Uterus (tissue), 4 donors: ENCODE measurements around the gene SHISAL2A. TPM values are rescaled to one million over a fixed set of nuclear protein-coding genes. Genes with fewer than 3 reads are reported as not detected.
"Not testable (repeated sequence)": the region's sequence is repeated elsewhere in the genome, so short reads cannot be mapped to it uniquely, and the experiment has no call there.

Experiments
- DNase-seq, 2 donors: peaks; one replicate each; pipeline ENCODE4 v3.0.0-alpha.2; 2019 to 2020
- H3K27ac ChIP-seq, 2 donors: fragments of 200-600 bp; sonication (generic); 1 replicate in 1 of 2; 2 replicates in 1 of 2; pipeline ENCODE4 v1.5.1; 2016 to 2018
- H3K27me3 ChIP-seq, 2 donors: fragments of 200-600 bp; sonication (generic); one replicate each; pipeline ENCODE4 v1.5.1; 2018 to 2019; ENCODE audit warnings: control low read depth in 1 of 2
- H3K36me3 ChIP-seq, 2 donors: fragments of 200-600 bp; sonication (generic); one replicate each; pipeline ENCODE4 v1.5.1; 2019; ENCODE audit warnings: control low read depth in 1 of 2
- H3K4me1 ChIP-seq, 2 donors: fragments of 200-600 bp; sonication (generic); one replicate each; pipeline ENCODE4 v1.5.1; 2018 to 2019; ENCODE audit warnings: control low read depth in 1 of 2
- H3K4me3 ChIP-seq, 2 donors: fragments of 200-600 bp; sonication (generic); 1 replicate in 1 of 2; 2 replicates in 1 of 2; pipeline ENCODE4 v1.5.1; 2018 to 2019; ENCODE audit warnings: mild to moderate bottlenecking in 1 of 2
- H3K9me3 ChIP-seq, 2 donors: fragments of 200-600 bp; sonication (generic); one replicate each; pipeline ENCODE4 v1.5.1; 2019; ENCODE audit warnings: control low read depth in 1 of 2
- CTCF ChIP-seq, 4 experiments: fragments of 200-600 bp in 2 of 4; fragments of 450-650 bp in 2 of 4; sonication (generic) in 2 of 4; IDR thresholded peaks; one replicate each; pipeline ENCODE4 v1.5.1; 2016 to 2019; ENCODE audit warnings: antibody characterized with exemption in 4 of 4, mild to moderate bottlenecking in 2 of 4, moderate library complexity in 1 of 4
- POLR2A ChIP-seq, 2 donors: fragments of 450-650 bp; IDR thresholded peaks; one replicate each; pipeline ENCODE4 v1.6.1; 2016; ENCODE audit warnings: antibody characterized with exemption in 2 of 2, mild to moderate bottlenecking in 1 of 2, moderate library complexity in 1 of 2
- intact Hi-C: fragments of 100-400 bp; cut with DNase I; formaldehyde crosslinking; loops from one replicate; pipeline ENCODE4 v1.15.1; 2023; ENCODE audit warnings: low total_unique reads
- total RNA-seq, 4 donors: library from RNA; depleted of rRNA in 3 of 4; stranded (reverse); fragments of >200 nt in 3 of 4; gene quantifications; one replicate each; pipeline versions ENCODE4 v1.1.0 to v1.2.4, GENCODE V29; 2014 to 2023
- donor health status: DM: yes; HTN: yes; CAD: no.

SHISAL2A gene
- total RNA-seq, 4 donors from 2014 or later = 0.28 to 0.49 TPM; not detected in 2

- Histone ChIP-seq H3K9me3 (no peaks in the 10 kb centered on the region), H3K36me3 (no peaks in the 10 kb centered on the region)
- intact Hi-C loops = no loop called here
Observed at GRCh38 chr1:52692697-52693096, 59.7 kb downstream of the SHISAL2A start.

GRCh38 chr1:52693351-52693750 lies 60.4 kb downstream of the SHISAL2A start:
- H3K27me3 ChIP-seq, H3K9me3 ChIP-seq, H3K27ac ChIP-seq, H3K4me3 ChIP-seq, intact Hi-C loops, DNase-seq, H3K4me1 ChIP-seq, H3K36me3 ChIP-seq: not testable (repeated sequence)

More at GRCh38 chr1:52692697-52693096, 59.7 kb downstream of the SHISAL2A start:
- TF ChIP-seq POLR2A (IDR thresholded peaks at IDR 0.05) (no peak), CTCF (IDR thresholded peaks at IDR 0.05) (no peak)
- no peaks in the 10 kb centered on the region for H3K27me3 ChIP-seq
- DNase-seq = no peak
- no peaks in the 10 kb centered on the region for H3K4me1 ChIP-seq
- H3K27ac ChIP-seq = no peak overlapping the region
- no peak overlapping the region for H3K4me3 ChIP-seq

DNA sequence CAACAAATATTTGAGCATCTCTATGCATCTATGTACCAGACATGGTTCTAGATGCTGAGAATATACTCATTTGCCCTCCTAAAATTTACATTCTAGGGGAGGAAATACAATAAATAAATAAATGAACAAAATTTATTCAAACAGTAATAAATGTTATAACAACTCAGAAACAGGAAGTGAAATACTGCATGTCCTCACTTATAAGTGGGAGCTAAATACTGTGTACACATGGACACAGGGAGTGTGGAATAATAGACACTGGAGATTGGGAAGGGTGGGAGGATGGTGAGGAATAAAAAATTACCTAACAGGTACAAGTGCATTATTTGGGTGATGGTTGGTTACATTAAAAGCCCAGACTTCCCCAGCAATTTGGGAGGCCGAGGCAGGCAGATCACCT lies 60.9 kb downstream of the SHISAL2A start:
- H3K36me3 ChIP-seq = no peaks in the 10 kb centered on the region
- no peak overlapping the region for H3K4me3 ChIP-seq
- no peaks in the 10 kb centered on the region for H3K9me3 ChIP-seq
- intact Hi-C loops = no loop called here
- peaks cover 0 to 3% of the 10 kb centered on the region in 2 donors for H3K4me1 ChIP-seq
- DNase-seq = no peak
- H3K27ac ChIP-seq = no peak overlapping the region
- no peaks in the 10 kb centered on the region for H3K27me3 ChIP-seq
- TF ChIP-seq CTCF (IDR thresholded peaks at IDR 0.05) = no peak
- no peak for TF ChIP-seq POLR2A (IDR thresholded peaks at IDR 0.05)

DNA sequence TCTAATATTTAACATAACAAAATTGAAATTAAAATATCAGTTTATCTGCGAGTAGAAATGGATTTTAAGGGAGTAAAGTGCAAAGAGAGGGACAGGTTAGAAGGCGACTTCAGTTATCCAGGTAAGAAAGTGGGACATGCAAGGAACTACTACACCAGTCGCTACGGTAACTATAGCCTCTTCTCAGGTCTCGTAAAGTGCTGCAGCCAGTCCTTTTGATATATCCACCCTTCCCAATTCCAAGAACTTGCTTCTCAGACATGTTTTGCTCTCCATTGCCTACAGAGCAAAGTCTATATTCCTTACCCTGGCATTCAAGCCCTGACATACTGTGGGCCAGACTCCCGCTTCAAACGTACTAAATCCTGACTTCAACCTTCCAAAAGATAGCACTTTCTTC lies 62.7 kb downstream of the SHISAL2A start:
- no peaks in the 10 kb centered on the region for H3K27me3 ChIP-seq
- TF ChIP-seq CTCF (IDR thresholded peaks at IDR 0.05) (no peak), POLR2A (IDR thresholded peaks at IDR 0.05) (no peak)
- no peak overlapping the region for H3K4me3 ChIP-seq
- DNase-seq = no peak
- no peaks in the 10 kb centered on the region for H3K9me3 ChIP-seq
- intact Hi-C loops = no loop called here
- H3K27ac ChIP-seq = no peak overlapping the region
- peaks cover 0 to 3% of the 10 kb centered on the region in 2 donors for H3K4me1 ChIP-seq
- H3K36me3 ChIP-seq = no peaks in the 10 kb centered on the region

DNA sequence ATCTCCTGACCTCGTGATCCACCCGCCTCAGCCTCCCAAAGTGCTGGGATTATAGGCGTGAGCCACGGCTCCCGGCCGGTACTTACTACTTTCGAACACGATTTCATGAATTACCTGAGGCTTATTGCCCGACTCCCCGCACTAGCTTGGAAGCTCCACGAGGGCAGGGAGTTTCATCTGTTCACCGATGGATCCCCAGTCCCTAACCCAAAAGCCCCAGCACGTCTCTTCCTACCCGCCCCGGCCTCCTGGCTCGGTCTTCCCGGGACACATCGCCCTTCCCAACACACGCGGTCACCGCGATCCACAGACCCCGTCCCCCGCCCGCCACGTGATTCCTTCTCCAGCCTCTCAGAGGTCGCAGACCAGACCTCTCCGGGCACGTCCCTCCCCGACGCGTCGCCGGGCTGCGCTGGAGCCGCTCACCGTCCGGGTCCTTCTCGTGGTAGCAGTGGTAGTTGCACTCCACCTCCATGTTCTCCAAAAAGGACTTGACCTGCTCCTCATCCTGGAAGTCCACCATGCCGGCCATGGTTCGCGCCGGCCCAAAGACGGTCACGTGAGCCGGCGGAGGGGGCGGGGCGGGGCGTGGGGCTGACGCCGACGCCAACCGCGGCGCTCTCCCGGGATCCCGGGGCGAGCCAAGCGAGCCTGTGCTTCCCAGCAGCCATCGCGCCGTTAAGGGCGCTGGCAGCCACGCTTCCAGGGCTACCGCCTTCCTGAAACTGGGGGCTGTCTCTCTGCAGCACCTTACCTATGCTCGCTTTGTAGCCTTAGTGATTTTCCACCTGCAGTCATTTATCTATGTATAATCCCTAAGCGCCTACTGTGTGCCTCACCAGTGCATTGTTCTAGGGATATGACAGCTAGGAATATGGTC lies 65.1 kb downstream of the SHISAL2A start, which contains the start of gene COA7:
Gene COA7, minus strand, starts transcription at position 553 of the 880 bp plus-strand sequence. Its CDS starts 21 bp downstream, at position 532.
- DNase-seq = peak; percentile 80 to 89
- peaks cover 0 to 3% of the 10 kb centered on the region in 2 donors for H3K4me1 ChIP-seq
- peak; percentile 12 to 46 for TF ChIP-seq POLR2A (IDR thresholded peaks at IDR 0.05)
- TF ChIP-seq CTCF (IDR thresholded peaks at IDR 0.05) = peak in 1 of 4 experiments; percentile 16
- H3K27ac ChIP-seq = peak within 1 kb of the TSS; percentile 66 to 80
- no peaks in the 10 kb centered on the region for H3K36me3 ChIP-seq
- peak within 1 kb of the TSS; percentile 63 to 69 for H3K4me3 ChIP-seq
- no peaks in the 10 kb centered on the region for H3K9me3 ChIP-seq
- intact Hi-C loops = no loop called here
- H3K27me3 ChIP-seq = no peaks in the 10 kb centered on the region
